Activated B cell treated with CpG ODN at 0.5 μM for 24 hours (primary cell): Measurements from ENCODE around the gene ICA1. TPM values are rescaled to one million over a fixed set of nuclear protein-coding genes. Genes with fewer than 3 reads are reported as not detected.

Source experiments
- ATAC-seq: fragments of 200-7000 bp; cut with Tn5 transposase; one replicate; pipeline ENCODE4 v1.10.0; 2021; ENCODE audit warnings: low read depth, mild to moderate bottlenecking, moderate library complexity
- CTCF ChIA-PET: fragments of 350-600 bp; sonication (Branson Sonifier 250); formaldehyde crosslinking; loops from one replicate; lab custom pipeline; 2021; ENCODE audit warnings: antibody characterized with exemption; lab: Charles Lee
- POLR2A ChIA-PET: fragments of 350-600 bp; sonication (Branson Sonifier 250); formaldehyde crosslinking; loops from one replicate; lab custom pipeline; 2021; ENCODE audit warnings: antibody characterized with exemption; lab: Charles Lee
- DNase-seq: peaks from one replicate; pipeline ENCODE4 v3.0.0; 2022
- H3K27ac Mint-ChIP-seq: one replicate; pipeline ENCODE4 v1.8.0; 2020; ENCODE audit warnings: mixed read lengths
- H3K27me3 Mint-ChIP-seq: one replicate; pipeline ENCODE4 v1.8.0; 2021; ENCODE audit warnings: mixed read lengths
- H3K36me3 Mint-ChIP-seq: one replicate; pipeline ENCODE4 v1.8.0; 2021; ENCODE audit warnings: low read depth, mixed read lengths
- H3K4me1 Mint-ChIP-seq: one replicate; pipeline ENCODE4 v1.8.0; 2021; ENCODE audit warnings: mixed read lengths
- H3K4me3 Mint-ChIP-seq: one replicate; pipeline ENCODE4 v1.8.0; 2020; ENCODE audit warnings: mild to moderate bottlenecking, mixed read lengths
- H3K9me3 Mint-ChIP-seq: one replicate; pipeline ENCODE4 v1.8.0; 2020; ENCODE audit warnings: mixed read lengths
- intact Hi-C: fragments of 100-400 bp; cut with micrococcal nuclease; formaldehyde crosslinking; loops from one replicate; pipeline ENCODE4 v1.15.1; 2024
- total RNA-seq: library from RNA; stranded (reverse); gene quantifications from 2 replicates; pipeline ENCODE4 v1.2.3, GENCODE V29; 2022
- TF ChIP-seq, protein P1 (sequence below): fragments of 200-600 bp; IDR thresholded peaks from one replicate; pipeline ENCODE4 v1.8.0; 2022; ENCODE audit warnings: antibody characterized with exemption, mild to moderate bottlenecking

ICA1 gene
- total RNA-seq, 1 donor from 2014 or later = not detected

DNA sequence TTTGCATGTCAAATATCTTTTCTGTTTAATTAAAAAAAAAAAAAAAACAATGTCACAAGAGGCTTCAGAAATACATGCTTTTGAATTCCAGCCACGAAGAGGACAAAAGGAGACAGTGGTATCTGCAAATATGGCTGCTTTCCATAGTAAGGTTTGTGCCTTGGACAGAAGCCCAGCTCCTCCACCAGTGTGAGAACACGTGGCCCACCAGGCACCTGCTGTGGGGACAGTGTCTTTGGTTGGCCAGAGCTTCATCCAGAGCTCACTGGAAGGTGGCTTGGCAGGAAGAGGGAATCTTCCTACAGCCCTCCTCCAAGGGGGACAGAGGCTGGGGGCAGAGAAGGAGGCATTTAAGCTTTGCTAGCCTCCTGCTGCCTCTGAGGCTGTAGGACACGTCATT lies 148.8 kb downstream of the ICA1 start:
- CTCF ChIA-PET = interaction anchor here (0.9 kb wide), 1 partner anchor 78 kb away, joined by 3 read pairs; no protein-coding TSS in a partner anchor
- H3K4me3 Mint-ChIP-seq = no peak overlapping the region
- ATAC-seq (no peak), DNase-seq (no peak)
- POLR2A ChIA-PET = interaction anchor here (0.7 kb wide), 3 partner anchors 81 to 544 kb away, joined by 3 to 5 read pairs (median 5); no protein-coding TSS in a partner anchor
- no peaks in the 10 kb centered on the region for H3K27me3 Mint-ChIP-seq
- no peak overlapping the region for H3K27ac Mint-ChIP-seq
- TF ChIP-seq, protein P1, sequence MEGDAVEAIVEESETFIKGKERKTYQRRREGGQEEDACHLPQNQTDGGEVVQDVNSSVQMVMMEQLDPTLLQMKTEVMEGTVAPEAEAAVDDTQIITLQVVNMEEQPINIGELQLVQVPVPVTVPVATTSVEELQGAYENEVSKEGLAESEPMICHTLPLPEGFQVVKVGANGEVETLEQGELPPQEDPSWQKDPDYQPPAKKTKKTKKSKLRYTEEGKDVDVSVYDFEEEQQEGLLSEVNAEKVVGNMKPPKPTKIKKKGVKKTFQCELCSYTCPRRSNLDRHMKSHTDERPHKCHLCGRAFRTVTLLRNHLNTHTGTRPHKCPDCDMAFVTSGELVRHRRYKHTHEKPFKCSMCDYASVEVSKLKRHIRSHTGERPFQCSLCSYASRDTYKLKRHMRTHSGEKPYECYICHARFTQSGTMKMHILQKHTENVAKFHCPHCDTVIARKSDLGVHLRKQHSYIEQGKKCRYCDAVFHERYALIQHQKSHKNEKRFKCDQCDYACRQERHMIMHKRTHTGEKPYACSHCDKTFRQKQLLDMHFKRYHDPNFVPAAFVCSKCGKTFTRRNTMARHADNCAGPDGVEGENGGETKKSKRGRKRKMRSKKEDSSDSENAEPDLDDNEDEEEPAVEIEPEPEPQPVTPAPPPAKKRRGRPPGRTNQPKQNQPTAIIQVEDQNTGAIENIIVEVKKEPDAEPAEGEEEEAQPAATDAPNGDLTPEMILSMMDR = no peak
- no peaks in the 10 kb centered on the region for H3K36me3 Mint-ChIP-seq
- intact Hi-C loops = loop anchor here (10.0 kb wide), 1 partner anchor 858 kb away; no protein-coding TSS in a partner anchor
- peaks cover 11% of the 10 kb centered on the region for H3K9me3 Mint-ChIP-seq
- H3K4me1 Mint-ChIP-seq = peaks cover 49% of the 10 kb centered on the region

DNA sequence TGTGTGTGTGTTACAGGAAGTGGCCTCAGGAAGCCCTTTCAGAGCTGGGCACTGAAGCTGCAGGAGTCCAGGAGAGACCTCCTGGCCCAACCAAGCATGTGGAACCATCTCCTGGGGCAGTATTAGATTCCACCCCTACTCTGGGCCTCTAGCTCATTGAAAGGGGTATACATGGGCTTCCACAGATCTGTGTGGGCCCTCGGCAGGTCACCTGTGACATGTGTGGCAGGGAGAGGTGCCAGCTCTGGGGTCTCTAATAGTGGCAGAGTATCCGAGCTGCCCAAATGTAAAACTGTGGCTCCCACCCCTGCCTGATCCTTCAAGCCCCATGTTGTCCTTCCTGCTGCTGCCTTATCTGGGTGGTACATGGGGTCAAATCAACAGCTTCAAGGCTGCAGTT lies 149.3 kb downstream of the ICA1 start:
- no peak for DNase-seq
- Mint-ChIP-seq H3K27me3 (no peaks in the 10 kb centered on the region), H3K27ac (no peak overlapping the region), H3K4me3 (no peak overlapping the region), H3K36me3 (no peaks in the 10 kb centered on the region), H3K9me3 (peaks cover 11% of the 10 kb centered on the region), H3K4me1 (peaks cover 49% of the 10 kb centered on the region)
- intact Hi-C loops = loop anchor here (10.0 kb wide), 1 partner anchor 858 kb away; no protein-coding TSS in a partner anchor
- no peak for ATAC-seq
- CTCF ChIA-PET = interaction anchor here (0.9 kb wide), 1 partner anchor 77 kb away, joined by 3 read pairs; no protein-coding TSS in a partner anchor
- POLR2A ChIA-PET = interaction anchor here (0.7 kb wide), 1 partner anchor 142 kb away, joined by 5 read pairs; no protein-coding TSS in a partner anchor
- TF ChIP-seq, protein P1 = no peak

DNA sequence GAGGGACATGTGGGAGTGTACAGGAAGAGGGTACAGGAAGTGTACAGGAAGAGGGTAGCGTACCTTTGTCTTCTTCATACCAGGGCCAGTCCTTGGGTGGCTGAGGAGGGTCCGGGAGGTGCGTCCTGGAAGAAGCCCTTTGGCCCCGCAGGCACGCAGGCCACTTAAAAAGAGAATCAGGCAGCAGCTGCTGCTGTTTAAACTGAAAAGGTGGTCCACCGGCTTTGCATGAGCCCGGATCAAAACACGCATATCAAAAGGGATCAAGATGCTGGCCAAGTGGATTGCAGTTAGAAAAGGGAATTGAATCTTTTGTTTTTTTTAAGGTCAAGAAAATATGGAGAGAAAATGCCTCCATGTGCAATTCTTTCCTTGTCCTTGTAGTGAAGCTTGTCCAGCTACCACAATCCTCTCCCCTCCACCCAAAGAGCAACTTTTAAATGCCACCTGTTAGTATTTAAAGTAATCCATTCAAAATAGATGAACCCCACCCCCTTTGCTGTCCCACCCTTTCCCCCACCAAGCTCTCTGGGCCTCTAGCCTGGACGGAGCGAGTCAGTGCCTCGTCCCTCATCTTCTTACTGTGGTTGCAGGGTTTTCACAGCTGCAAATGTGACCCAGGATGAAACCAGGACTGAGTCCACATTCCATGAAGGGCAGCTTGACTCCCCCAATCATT lies 150.5 kb downstream of the ICA1 start:
- TF ChIP-seq, protein P1 = no peak
- ChIA-PET POLR2A (no interaction called here), CTCF (interaction anchor here (0.8 kb wide), 1 partner anchor 79 kb away, joined by 3 read pairs; no protein-coding TSS in a partner anchor)
- no peaks in the 10 kb centered on the region for H3K36me3 Mint-ChIP-seq
- H3K27me3 Mint-ChIP-seq = no peaks in the 10 kb centered on the region
- intact Hi-C loops = loop anchor here (10.0 kb wide), 1 partner anchor 857 kb away; no protein-coding TSS in a partner anchor
- no peak for DNase-seq
- H3K4me1 Mint-ChIP-seq = peaks cover 39% of the 10 kb centered on the region
- peaks cover 8% of the 10 kb centered on the region for H3K9me3 Mint-ChIP-seq
- no peak overlapping the region for H3K4me3 Mint-ChIP-seq
- H3K27ac Mint-ChIP-seq = no peak overlapping the region
- no peak for ATAC-seq

DNA sequence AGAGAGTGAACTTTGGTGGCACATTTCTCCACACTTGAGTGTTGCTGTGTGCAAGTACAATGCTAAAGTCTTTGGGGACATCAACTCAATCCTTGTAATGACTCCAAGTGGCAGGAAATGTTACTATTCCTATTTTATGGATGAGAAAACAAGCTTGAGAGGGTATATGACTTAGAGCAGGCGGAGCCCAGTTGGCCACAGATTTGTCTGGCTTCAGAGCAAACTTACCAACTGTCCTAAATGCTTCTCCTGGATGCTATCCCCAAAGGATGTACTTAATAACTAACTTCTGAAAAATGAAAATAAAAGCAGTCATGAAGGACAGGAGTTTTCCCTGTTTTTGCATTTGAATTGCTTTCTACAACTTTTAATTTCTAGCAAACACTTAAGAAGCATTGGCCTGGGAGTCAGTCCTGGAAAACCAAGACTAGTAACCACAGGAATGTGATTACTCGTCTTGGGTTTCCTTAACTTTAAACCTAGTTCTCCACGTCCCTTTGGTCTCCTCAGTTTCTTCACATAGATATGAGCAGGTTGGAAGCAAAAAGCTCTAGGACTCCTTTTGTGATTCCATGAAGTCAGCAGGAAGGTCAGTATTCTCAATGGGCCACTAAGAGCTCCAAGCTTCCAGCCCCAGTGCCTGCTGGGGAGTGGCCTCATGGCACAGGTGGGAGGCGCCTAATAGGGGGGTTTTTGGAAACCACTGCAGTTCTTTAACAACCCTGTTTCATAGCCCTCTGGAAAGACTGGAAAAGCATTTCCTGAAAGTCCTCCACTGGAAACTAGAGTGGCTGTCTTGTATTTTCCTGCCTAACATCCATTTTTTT lies 152.6 kb downstream of the ICA1 start:
- TF ChIP-seq, protein P1 = no peak
- Mint-ChIP-seq H3K27me3 (no peaks in the 10 kb centered on the region), H3K4me3 (no peak overlapping the region), H3K36me3 (no peaks in the 10 kb centered on the region), H3K27ac (no peak overlapping the region), H3K4me1 (peaks cover 20% of the 10 kb centered on the region), H3K9me3 (peaks cover 4% of the 10 kb centered on the region)
- DNase-seq (no peak), ATAC-seq (no peak)
- ChIA-PET CTCF (no interaction called here), POLR2A (no interaction called here)
- intact Hi-C loops = loop anchor here (10.0 kb wide), 1 partner anchor 855 kb away; no protein-coding TSS in a partner anchor
